Measurements from ENCODE around the gene DPF3.

Gene DPF3

GRCh38 chr14:72822946-72823611, 70.8 kb downstream of the DPF3 start:
- TF ChIP-seq CTCF (conservative IDR thresholded peaks at IDR 0.05; ENCODE audit: low read depth, low read length), result no peak
- DNase-seq (ENCODE audit: low read depth), result no peak

GRCh38 chr14:72818998-72819397, 74.9 kb downstream of the DPF3 start:
- H3K4me3 ChIP-seq (ENCODE audit: low read length), result no peak overlapping the region
- no peak for DNase-seq (ENCODE audit: low read depth)
- peak; percentile 5 for TF ChIP-seq CTCF (conservative IDR thresholded peaks at IDR 0.05; ENCODE audit: low read depth, low read length)

More at GRCh38 chr14:72822946-72823611, 70.8 kb downstream of the DPF3 start:
- H3K4me3 ChIP-seq (ENCODE audit: low read length), result no peak overlapping the region

- no peak overlapping the region for H3K4me3 ChIP-seq (ENCODE audit: low read length)
- no peak for DNase-seq (ENCODE audit: low read depth)
- no peak for TF ChIP-seq CTCF (conservative IDR thresholded peaks at IDR 0.05; ENCODE audit: low read depth, low read length)
These were observed 77.6 kb downstream of the DPF3 start for GRCh38 chr14:72816287-72816686.

DNA sequence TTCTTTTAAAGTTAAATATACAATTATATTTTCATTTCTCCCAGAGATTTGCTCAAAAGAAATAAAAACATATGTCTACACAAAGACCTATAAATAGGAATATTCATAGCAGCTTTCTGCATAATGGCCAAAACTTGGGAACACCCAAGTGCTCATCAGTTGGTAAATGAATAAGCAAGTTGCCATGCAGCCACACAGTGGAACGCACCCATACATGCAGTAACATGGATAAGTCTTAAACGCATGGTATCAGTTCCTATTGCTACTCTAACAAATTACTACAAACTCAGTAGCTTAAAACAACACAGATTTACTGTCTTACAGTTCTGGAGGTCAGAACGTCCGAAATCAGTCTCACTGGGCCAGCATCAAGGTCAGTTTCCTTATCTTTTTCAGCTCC, 78.5 kb downstream of the DPF3 start:
- TF ChIP-seq CTCF (conservative IDR thresholded peaks at IDR 0.05; ENCODE audit: low read depth, low read length), result no peak
- H3K4me3 ChIP-seq (ENCODE audit: low read length), result no peak overlapping the region
- DNase-seq (ENCODE audit: low read depth), result no peak

- no peak for TF ChIP-seq CTCF (conservative IDR thresholded peaks at IDR 0.05; ENCODE audit: low read depth, low read length)
- no peak for DNase-seq (ENCODE audit: low read depth)
- H3K4me3 ChIP-seq (ENCODE audit: low read length), result no peak overlapping the region
These were observed 81.5 kb downstream of the DPF3 start for GRCh38 chr14:72812292-72812851.

GRCh38 chr14:72810201-72810600, 83.7 kb downstream of the DPF3 start:
- H3K4me3 ChIP-seq (ENCODE audit: low read length), result no peak overlapping the region
- DNase-seq (ENCODE audit: low read depth), result no peak
- no peak for TF ChIP-seq CTCF (conservative IDR thresholded peaks at IDR 0.05; ENCODE audit: low read depth, low read length)

DNA sequence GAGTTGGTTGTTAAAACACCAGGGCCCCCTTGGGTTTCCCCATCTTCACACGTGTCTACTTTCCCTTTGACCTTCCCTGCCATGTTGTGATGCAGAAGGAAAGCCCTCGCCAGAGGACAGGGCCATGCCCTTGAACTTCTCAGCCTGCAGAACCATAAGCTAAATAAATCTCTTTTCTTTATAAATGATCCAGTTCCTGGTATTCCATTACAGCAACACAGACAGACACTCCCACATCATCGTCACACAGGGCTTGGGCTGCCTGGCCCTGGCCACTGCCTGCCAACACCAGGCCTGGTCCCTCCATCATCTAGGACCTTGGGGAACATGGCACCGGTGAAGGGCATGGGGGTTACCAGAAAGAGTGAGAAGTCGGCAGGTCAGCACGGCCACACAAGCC, 84.8 kb downstream of the DPF3 start:
- no peak for TF ChIP-seq CTCF (conservative IDR thresholded peaks at IDR 0.05; ENCODE audit: low read depth, low read length)
- H3K4me3 ChIP-seq (ENCODE audit: low read length), result no peak overlapping the region
- no peak for DNase-seq (ENCODE audit: low read depth)
